SK-N-MC (cell line): Measurements from ENCODE around the gene EFCAB8.

Experiments used
- EZH2 ChIP-seq: fragments of 200-600 bp; sonication (generic); IDR thresholded peaks from one replicate; pipeline ENCODE4 v1.6.1; 2017; ENCODE audit warnings: antibody characterized with exemption
- POLR2AphosphoS5 ChIP-seq: IDR thresholded peaks from 2 replicates; pipeline ENCODE4 v1.6.1; 2012; ENCODE audit warnings: mild to moderate bottlenecking, low read depth, low read length, borderline replicate concordance

DNA sequence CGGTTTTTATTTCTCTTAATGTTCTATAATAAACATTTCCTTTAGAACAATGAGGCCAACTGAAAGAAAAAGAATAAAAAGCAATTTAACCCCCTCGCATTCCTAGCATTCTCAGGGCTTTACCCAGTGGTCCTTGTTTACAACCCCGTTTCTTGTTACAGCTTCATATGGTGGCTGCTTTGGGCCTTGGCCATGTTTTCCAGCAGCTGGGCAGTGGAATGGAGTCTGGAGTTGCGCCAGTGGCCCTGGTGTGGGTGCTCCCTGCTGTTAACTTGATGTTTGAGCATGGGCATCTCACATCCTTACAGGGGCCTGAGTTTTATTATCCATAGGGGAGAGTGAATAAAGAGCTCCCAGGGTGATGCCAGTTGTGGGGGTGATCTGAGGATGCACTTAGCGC is 18.8 kb downstream of the EFCAB8 start:
- TF ChIP-seq POLR2AphosphoS5 = no peak
- TF ChIP-seq EZH2 = no peak
